Measurements from ENCODE around the gene ESCO1.

Gene ESCO1

DNA sequence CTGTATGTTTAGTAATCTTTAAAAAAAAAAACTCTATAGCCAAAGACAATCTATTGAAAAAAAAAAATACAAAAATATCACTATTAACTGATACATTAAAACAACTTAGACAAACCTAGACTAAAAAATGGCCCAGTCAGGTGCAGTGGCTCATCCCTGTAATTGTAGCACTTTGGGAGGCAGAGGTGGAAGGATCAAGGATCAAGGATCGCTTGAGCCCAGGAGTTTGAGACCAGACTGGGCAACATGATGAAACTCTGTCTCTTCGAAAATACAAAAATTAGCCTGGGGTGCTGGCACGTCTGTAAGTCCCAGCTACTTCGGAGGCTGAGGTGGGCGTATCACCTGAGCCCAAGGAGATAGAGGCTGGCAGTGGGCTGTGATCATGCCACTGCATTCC is 16.1 kb downstream of the ESCO1 start:
- DNase-seq (ENCODE audit: low read depth in 2 of 2) = no peak

DNA sequence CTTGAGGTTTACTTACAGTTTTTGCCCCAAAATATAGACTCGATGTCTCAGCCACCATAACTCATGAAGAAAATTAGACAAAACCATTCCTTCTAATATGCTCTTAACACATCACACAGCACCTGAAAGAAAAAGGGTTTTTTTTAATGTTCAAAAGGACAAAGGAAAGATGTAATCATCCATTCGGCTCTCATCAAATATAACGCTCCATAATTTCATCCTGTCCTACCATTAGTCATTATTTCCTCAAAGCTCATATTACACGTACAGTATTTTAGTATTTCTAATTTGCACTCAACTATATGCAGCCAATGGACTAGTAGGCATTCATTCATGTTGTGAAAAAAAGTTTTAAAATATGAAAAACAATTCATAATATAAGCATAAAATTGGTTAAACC is 24.8 kb downstream of the ESCO1 start:
- DNase-seq (ENCODE audit: low read depth in 2 of 2) = no peak

DNA sequence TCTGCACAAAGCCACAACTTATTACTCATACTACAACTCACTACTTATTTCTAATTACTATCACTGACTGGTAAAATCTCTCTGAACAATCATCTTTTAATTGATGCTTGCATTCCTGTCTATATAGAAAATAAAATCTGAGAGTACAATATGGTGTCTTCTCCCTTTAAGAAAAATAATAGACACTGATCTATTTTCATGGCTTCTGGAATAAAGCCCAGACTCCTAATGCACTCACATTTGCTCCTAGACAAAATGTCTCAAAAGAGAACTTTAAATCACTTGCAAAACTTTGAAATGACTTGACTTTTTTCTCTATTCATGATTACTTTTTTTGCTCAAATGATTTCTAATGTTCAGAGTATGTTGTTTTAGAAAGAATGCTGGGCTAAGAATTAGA is 28.7 kb downstream of the ESCO1 start:
- DNase-seq (ENCODE audit: low read depth in 2 of 2) = no peak

DNA sequence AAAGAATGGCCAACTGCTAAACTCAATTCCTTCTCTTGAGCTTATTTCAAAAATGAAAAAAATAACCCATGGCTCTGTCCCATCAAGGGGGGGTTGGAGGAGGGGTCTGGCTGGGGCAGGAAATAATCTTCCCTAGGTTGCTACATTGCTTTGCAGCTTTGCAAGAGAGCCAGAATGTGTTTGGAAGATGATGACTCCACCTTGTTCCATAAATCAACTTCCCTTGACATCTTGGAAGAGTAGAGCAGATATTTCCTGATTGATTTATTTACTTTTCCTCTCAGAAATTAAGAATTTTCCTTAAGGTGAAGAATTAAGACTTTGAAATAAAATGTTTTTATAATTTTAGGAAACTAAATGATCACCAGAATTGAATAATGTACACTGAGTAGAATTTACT is 41.3 kb downstream of the ESCO1 start:
- no peak for DNase-seq (ENCODE audit: low read depth in 2 of 2)

DNA sequence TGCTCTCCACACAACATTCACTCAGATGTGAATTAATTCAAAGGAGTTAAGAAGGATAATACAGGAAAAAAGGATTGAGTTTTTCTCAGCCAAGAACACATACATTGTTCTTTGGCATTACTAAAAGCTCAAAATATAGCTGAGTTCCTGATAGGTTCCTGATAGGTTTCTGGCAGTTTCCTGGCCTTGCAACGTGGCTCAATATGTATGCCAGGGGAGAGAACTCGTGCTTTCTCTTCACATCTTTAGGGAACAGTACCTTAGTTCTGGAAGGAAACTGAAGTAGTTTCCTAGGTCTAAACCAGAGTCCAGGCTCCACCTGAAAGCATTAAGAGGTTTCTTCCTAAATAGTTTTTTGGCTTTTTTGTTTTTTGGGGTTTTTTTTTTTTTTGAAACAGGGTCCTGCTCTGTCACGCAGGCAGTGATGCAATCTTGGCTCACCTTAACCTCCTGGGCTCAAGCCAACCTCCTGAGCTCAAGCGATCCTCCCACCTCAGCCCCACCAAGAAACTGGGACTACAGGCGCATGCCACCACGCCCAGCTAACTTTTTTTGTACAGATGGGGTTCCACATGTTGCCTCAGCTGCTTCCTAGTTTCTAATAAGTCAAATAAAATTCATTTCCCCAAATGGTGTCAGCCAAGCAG is 42.8 kb downstream of the ESCO1 start:
- DNase-seq (ENCODE audit: low read depth in 2 of 2) = no peak

DNA sequence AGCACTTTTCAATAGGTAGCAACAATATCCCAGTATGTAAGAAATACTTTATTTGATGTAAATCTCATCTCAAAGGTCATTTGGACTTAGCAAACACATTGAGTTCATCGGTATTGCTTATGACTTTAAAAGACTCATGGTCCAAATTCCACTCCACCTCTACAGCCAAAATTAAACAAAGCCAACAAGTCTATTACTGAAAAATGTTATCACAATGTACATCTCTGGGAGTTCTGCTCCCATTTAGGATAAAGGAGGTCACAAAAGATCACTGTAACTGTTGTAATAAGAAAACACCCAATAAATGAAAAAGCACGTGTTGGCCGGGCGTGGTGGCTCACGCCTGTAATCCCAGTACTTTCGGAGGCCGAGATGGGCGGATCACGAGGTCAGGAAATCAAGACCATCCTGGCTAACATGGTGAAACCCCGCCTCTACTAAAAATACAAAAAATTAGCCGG is 50.0 kb downstream of the ESCO1 start:
- no peak for DNase-seq (ENCODE audit: low read depth in 2 of 2)

DNA sequence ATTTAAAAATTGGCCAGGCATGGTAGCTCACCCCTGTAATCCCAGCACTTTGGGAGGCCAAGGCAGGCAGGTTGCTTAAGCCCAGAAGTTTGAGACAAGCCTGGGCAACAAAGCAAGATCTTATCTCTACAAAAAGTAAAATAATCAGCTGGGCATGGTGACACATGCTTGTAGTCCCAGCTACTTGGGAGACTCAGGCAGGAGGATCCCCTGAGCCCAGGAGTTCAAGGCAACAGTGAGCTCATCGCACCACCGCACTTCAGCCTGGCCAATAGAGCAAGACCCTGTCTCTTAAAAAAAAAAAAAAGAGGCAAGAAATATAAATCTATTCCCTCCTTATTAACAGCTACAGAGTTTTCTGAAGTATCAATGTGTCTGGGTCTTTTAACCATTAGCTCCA is 51.9 kb downstream of the ESCO1 start:
- no peak for DNase-seq (ENCODE audit: low read depth in 2 of 2)

DNA sequence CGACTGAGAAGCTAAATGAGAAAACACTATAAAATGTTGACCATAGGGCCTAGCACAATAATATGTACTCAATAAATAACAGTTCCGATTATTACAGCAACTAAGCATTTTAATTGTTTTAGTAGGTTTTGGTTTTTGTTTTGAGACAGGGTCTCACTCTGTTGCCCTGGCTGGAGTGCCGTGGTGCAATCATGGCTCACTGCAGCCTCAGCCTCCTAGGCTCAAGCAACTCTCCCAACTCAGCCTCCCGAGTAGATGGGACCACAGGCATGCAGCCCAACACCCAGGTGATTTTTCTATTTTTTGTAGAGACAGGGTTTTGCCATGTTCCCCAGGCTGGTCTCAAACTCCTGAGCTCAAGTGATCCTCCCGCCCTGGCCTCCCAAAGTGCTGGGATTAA is 54.1 kb downstream of the ESCO1 start:
- DNase-seq (ENCODE audit: low read depth in 2 of 2) = no peak

DNA sequence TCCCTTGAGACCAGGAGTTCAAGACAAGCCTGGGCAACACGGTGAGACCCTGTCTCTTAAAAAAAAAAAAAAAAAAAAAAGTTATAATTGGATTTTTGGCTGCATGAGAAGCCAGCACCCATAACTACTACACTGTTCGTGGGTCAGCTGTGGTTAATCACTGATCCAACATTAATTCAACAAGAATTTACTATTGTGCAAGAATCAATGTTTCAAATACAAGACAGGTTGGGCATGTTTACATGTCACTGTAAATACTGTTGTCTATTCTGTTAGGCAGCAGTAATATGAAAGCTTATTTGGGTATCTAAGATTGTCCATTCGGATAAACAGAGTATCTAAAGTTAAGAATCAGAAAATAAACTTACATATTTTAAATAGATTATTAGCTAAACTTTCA is 62.3 kb downstream of the ESCO1 start:
- no peak for DNase-seq (ENCODE audit: low read depth in 2 of 2)

DNA sequence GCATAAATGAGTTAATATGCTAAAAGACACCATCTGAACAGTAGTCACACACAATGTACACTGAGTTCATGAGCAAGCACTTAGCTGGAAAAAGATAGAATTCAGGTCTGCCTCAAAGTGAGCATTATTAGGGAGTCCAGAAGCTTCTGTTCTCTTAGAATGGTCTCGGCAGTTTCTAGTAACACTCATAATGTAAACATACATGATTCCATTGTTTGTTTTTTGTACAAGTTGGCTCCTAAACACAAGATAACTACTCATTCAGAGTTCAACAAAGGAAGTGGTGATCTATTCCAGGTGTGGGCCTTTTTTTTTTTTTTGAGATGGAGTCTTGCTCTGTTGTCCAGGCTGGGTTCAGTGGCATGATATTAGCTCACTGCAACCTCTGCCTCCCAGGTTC is 66.2 kb downstream of the ESCO1 start:
- DNase-seq (ENCODE audit: low read depth in 2 of 2) = no peak

DNA sequence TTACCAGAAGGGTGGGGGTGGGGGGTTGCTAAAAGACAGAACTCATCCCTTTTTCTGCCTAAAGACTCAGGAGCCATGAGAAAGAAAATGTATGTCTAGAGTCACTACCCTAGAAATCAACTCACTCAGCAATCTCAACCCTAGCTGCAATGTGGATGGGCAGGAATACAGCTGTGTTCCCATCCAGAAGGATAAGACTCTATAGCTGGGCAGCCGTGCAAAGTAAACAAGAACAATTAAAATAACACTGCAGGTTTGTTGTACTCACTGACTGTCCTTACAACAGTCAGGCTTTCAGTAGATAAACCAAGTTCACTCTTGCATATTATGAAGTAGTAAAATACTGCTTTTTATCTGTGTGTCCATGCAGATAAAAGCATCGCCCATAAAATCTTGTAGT is 74.0 kb downstream of the ESCO1 start:
- DNase-seq (ENCODE audit: low read depth in 2 of 2) = no peak

DNA sequence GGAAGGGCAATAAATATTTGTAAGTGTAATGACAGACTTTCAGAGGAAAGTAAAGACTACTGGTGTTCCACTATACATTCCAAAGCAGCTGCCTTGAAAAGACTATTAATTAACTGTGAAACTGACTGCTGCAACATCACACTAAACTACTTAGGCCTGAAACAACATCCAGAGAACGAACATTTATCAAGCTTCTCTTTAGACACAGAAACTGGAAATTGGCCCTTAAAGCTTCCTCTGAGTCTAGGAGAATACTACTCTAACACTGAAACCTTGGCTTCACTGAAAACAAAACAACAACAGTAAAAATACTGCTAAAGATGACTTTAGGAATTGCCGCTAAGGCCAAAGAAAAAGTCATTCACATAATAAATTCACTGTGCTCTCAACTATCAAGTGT is 74.6 kb downstream of the ESCO1 start:
- DNase-seq (ENCODE audit: low read depth in 2 of 2) = no peak

DNA sequence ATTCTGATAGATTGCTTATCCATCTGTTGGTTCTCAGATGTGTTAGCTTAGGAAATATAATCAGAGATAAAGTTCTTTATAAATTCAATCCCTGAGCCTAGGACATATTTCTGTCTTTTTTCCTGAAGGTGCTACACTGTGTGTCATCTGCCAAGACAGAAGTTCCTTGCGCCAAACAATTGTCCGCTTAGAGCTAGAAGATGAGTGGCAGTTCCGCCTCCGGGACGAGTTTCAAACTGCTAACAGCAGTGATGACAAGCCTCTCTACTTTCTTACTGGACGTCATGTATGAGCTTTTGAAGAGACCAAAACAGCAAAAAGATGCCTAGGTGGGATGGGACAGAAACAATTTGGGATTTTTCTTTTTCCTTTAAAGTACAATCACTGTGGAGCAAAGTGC is 78.0 kb downstream of the ESCO1 start:
- DNase-seq (ENCODE audit: low read depth in 2 of 2) = no peak

DNA sequence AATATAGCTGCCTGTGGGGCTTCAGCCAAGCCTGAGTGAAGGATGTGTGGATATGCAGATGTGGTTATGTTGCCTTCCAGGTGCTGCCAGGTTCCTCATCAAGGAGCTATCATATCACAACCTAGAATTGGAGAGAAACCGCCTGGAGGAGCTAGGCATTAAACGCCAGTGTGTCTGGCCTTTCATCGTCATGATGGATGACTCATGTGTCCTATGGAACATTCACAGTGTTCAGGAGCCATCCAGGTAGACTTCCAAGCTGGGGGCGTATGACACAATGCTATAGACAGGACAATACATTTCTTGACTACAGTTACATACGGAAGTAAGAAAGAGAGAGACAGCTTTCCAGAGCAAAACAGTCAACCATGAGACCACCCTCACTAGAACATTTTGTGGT is 86.8 kb downstream of the ESCO1 start:
- DNase-seq (ENCODE audit: low read depth in 2 of 2) = no peak

DNA sequence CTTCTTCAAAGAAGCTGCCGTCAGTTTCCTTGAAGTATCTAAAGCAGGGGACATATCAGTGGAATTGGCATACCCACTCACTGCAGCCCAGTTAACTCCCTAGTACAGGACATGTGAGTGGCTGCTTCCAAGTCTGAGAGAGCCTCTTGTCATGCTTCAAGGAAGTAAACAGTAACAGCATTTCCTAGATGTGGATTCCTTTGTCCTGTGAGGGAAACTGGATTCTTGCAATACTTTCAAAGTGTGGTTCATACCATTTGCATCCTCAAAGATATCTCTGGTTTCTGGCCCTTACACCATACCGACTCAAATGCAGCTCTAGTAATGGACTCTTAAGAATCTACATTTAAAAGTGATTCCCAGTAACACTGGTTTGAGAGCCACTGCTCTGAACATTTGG is 87.2 kb downstream of the ESCO1 start:
- DNase-seq (ENCODE audit: low read depth in 2 of 2) = no peak

DNA sequence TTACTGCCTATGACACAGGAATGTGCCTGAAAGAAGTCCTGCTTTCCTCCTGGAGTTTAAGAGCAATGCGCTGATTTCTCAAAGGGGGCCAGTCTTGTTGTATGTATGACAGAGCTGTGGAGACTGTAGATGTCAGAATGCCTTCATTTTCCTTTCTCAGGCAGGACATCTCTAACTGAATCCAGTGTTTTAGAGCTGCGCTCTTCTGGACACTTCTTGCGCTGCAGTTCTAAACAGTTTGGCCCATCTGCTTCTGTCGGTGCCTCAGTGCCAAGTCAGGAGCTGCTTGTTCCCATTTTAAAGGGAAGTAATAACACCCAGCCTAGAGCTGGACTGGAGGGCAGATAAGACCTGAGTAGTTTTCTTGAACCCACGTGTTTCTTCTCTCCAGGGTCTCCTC is 91.4 kb downstream of the ESCO1 start:
- no peak for DNase-seq (ENCODE audit: low read depth in 2 of 2)

DNA sequence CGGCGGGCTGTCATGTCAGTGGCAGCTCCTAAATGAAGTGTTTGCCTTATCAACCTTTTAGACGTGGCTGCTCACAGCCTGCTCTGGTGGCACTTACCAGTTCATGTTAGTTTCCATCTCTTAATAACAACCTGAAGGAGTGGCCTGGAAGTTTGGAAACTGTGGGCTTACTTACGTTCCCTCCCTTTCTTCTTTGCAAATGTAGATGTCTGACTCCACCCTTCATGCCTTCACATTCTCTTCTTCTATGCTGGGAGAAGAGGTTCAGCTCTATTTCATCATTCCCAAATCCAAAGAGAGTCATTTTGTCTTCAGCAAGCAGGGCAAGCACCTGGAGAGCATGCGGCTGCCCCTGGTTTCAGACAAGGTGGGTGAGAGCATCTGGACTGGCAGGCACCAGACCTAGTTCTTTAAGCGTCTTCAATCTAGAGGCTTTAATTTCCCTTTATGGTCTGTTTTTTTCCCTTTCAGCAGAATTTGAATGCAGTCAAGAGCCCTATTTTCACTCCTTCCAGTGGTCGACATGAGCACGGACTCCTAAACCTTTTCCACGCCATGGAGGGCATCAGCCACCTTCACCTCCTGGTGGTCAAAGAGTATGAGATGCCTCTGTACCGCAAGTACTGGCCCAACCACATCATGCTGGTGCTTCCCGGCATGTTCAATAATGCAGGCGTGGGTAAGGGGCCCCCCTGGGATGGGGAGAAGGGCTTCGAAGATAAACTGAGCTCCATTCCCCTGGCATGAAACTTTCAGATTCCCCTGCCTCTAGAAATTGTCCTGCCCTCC is 92.4 kb downstream of the ESCO1 start:
- DNase-seq (ENCODE audit: low read depth in 2 of 2) = no peak

DNA sequence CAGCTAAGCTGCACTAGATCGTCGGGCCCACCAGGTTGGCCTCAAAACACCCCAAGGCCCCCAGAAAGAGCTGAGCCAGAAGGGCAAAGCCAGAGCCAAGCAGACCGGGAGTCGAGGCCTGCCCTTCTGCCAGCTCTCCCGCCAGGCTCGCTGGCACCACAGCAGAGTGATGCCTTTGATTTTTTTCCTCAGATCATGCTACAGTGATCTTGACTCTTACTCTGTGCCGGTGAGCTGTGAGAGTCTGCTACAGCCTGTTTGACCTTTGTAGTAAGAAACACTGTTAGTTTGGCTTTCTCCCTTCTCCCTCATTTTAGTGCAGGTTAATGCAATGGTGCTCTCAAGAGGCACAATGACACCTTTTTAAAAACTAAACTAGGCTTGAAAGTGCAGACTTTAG is 97.8 kb downstream of the ESCO1 start:
- no peak for DNase-seq (ENCODE audit: low read depth in 2 of 2)

DNA sequence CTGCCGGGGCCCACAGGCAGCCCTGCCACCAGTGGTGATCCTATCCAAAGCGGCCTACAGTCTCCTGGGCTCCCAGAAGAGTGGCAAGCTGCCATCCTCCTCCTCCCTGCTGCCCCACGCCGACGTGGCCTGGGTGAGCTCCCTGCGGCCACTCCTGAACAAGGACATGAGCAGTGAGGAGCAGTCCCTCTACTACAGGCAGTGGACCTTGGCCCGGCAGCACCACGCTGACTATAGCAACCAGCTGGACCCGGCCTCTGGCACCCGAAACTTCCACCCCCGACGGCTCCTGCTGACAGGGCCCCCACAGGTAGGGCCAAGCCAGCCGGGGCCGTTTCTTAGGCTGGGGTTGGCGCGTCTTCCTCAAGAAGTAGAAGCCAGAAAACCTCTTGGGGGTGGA is 100.5 kb downstream of the ESCO1 start:
- no peak for DNase-seq (ENCODE audit: low read depth in 2 of 2)

DNA sequence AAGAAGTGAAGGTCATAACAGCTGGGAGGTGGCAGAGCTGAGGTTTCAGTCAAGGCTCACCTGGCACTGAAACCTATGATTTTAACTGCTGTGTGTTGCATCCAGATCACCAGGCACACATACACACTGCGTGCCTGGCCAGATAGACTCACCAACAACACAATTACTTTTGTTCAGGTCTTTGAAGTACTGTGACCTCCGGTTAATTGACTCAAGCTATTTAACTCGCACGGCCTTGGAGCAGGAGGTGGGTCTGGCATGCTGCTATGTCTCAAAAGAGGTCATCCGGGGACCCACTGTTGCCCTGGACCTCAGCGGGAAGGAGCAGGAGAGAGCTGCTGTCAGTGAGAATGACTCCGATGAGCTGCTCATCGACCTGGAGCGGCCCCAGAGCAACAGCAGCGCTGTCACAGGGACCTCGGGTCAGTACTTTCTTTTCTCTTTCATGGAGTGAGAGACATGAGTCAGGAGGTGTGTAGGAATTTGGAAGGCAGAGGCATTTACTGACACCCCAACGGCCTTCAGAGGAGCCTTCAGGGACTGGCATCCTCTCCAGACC is 104.1 kb downstream of the ESCO1 start:
- no peak for DNase-seq (ENCODE audit: low read depth in 2 of 2)

DNA sequence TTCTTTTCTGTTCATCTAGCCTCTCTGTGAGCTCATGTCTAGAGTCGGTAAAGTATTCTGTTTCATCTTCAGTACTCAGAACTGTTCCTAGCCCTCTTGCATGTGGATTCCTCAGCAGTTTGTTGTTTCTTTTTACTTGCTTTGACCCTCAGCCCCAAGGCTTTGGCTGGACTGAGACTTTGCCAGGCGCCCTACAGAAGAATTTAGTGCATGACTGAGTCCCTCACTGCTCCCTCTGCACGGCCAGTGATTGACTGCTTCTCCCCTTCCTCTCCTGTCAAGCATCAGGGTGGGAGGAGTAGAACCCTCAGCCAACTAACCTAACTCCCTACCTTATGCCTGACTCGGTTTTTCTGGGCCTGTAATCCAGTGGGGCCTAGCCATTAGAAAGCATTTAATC is 109.8 kb downstream of the ESCO1 start:
- no peak for DNase-seq (ENCODE audit: low read depth in 2 of 2)

DNA sequence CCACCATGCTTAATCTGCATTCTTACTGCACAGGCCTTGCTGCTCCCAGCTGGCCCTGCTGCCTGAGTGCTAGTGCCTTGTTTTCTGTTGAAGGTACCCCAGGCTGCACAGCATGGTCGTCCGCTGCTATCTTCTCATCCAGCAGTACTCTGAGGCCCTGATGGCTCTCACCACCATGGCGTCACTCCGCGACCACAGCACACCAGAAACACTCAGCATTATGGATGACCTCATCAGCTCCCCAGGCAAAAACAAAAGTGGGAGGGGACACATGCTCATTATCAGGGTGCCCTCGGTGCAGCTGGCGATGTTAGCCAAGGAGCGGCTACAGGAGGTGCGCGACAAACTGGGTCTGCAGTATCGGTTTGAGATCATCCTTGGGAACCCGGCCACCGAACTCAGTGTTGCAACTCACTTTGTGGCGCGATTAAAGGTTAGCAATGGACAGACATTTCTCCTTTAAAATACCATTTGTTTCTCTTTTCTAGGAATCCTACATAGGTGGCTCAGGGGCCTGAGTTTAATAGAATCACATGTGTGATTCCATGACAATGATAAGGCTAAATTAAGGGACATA is 110.5 kb downstream of the ESCO1 start:
- DNase-seq (ENCODE audit: low read depth in 2 of 2) = no peak

DNA sequence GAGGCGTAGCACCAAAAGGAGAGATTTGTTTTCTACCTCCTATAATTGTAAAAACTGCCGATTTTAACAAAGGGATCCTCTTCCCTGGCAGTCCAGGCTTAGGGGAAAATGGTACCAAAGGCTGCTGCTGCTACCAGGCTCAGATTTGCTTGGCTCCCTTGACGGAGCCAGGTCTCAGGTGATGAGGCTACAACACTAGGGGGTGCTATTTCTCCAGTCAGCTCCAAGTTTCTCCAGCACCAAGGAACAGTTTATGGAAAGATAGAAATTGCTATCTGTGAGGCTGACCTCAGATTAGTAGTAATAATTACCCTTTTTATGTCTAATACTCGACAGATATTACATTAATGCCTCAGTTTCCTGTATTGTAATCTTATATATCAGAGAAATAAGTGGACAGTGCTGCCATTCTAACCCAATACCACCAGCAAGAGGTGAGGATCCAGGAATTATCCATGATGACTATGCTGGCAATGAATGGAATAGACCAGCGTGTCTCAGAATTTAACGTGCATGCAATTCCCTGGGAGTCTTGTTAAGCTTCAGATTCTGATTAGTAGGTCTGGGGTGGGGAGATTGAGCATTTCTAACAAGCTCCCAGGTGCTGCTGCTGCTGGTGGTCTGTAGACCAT is 111.3 kb downstream of the ESCO1 start:
- no peak for DNase-seq (ENCODE audit: low read depth in 2 of 2)
